ENCODE data around the gene RP2.
A peak's percentile ranks its signal among the peaks of the same experiment; 100 is the strongest.

RP2 gene

GRCh38 chrX:46912603-46913491 is 76.0 kb downstream of the RP2 start:
- DNase-seq (ENCODE audit: low spot score), result no peak
- CTCF ChIA-PET, result interaction anchor here (0.7 to 1.3 kb wide), 3 partner anchors 9 to 24 kb away, joined by 3 to 6 read pairs (median 3); no protein-coding TSS in a partner anchor
- peak; percentile 46 for TF ChIP-seq CTCF (conservative IDR thresholded peaks at IDR 0.05; ENCODE audit: low read depth)
- POLR2A ChIA-PET (ENCODE audit: low non-redundant PET), result no interaction called here
- peak overlapping the region; percentile 74 for H3K27ac ChIP-seq

- ChIA-PET CTCF (interaction anchor here (0.7 kb wide), 2 partner anchors 10 to 20 kb away, joined by 3 read pairs; no protein-coding TSS in a partner anchor), POLR2A (ENCODE audit: low non-redundant PET) (no interaction called here)
- DNase-seq (ENCODE audit: low spot score), result no peak
- TF ChIP-seq CTCF (conservative IDR thresholded peaks at IDR 0.05; ENCODE audit: low read depth), result no peak
- H3K27ac ChIP-seq, result peak overlapping the region; percentile 74; the same call in 1 of the 2 replicates
Measured at GRCh38 chrX:46913667-46914066, 76.8 kb downstream of the RP2 start.

- no peak overlapping the region for H3K27ac ChIP-seq
- no peak for TF ChIP-seq CTCF (conservative IDR thresholded peaks at IDR 0.05; ENCODE audit: low read depth)
- ChIA-PET CTCF (no interaction called here), POLR2A (ENCODE audit: low non-redundant PET) (no interaction called here)
- DNase-seq (ENCODE audit: low spot score), result no peak
Measured at GRCh38 chrX:46916273-46916672, 79.4 kb downstream of the RP2 start.

- POLR2A ChIA-PET (ENCODE audit: low non-redundant PET), result no interaction called here
- no peak for TF ChIP-seq CTCF (conservative IDR thresholded peaks at IDR 0.05; ENCODE audit: low read depth)
Measured at GRCh38 chrX:46917622-46918021, 80.8 kb downstream of the RP2 start.

GRCh38 chrX:46918434-46918833 is 81.6 kb downstream of the RP2 start:
- ChIA-PET POLR2A (ENCODE audit: low non-redundant PET) (no interaction called here), CTCF (no interaction called here)
- no peak for DNase-seq (ENCODE audit: low spot score)
- no peak overlapping the region for H3K27ac ChIP-seq
- no peak for TF ChIP-seq CTCF (conservative IDR thresholded peaks at IDR 0.05; ENCODE audit: low read depth)

More at GRCh38 chrX:46917622-46918021, 80.8 kb downstream of the RP2 start:
- CTCF ChIA-PET, result no interaction called here
- no peak overlapping the region for H3K27ac ChIP-seq
- no peak for DNase-seq (ENCODE audit: low spot score)

GRCh38 chrX:46920235-46920634 is 83.4 kb downstream of the RP2 start:
- DNase-seq (ENCODE audit: low spot score), result no peak
- ChIA-PET POLR2A (ENCODE audit: low non-redundant PET) (no interaction called here), CTCF (no interaction called here)
- TF ChIP-seq CTCF (conservative IDR thresholded peaks at IDR 0.05; ENCODE audit: low read depth), result no peak
- H3K27ac ChIP-seq, result no peak overlapping the region
